ENCODE data around the gene TRIP4. TPM values are rescaled to one million over a fixed set of nuclear protein-coding genes. Genes with fewer than 3 reads are reported as not detected.

Gene TRIP4
- total and polyA plus RNA-seq, 4 donors: 6.3 to 10.7 (median 7.6) TPM

DNA sequence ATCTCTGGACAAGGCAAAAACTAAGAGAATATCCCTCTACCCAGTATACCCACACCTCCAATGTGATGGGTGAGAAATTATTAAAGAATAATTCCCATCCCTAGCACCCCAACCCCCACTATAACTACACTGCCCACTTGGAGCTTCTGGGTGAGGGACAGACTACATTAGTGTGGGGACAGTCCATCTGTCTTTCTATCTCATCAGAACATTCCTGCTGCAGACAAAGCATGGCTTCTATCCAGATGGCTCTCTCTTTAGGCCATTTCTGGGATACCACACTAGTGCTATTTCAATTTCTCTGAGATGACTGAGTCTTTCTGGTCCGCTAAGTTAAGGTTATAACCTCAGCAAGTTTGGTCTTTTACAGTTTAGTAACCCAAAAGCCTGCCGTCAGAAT lies 38.3 kb upstream of the TRIP4 start:
- no peaks in the 10 kb centered on the region for H3K9me3 ChIP-seq (ENCODE audit: control insufficient read depth in 4 of 4, low read length in 3 of 4)
- H3K27me3 ChIP-seq (ENCODE audit: control insufficient read depth in 4 of 4, insufficient read depth in 4 of 4, low read length in 3 of 4): no peaks in the 10 kb centered on the region
- no peaks in the 10 kb centered on the region for H3K36me3 ChIP-seq (ENCODE audit: control insufficient read depth in 4 of 4, insufficient read depth in 3 of 4, low read depth in 1 of 4, low read length in 3 of 4)
- DNase-seq (ENCODE audit: low spot score): no peak
- no peak overlapping the region for H3K4me3 ChIP-seq (ENCODE audit: low read depth in 1 of 3, low read length in 3 of 3)
- TF ChIP-seq, protein P1, sequence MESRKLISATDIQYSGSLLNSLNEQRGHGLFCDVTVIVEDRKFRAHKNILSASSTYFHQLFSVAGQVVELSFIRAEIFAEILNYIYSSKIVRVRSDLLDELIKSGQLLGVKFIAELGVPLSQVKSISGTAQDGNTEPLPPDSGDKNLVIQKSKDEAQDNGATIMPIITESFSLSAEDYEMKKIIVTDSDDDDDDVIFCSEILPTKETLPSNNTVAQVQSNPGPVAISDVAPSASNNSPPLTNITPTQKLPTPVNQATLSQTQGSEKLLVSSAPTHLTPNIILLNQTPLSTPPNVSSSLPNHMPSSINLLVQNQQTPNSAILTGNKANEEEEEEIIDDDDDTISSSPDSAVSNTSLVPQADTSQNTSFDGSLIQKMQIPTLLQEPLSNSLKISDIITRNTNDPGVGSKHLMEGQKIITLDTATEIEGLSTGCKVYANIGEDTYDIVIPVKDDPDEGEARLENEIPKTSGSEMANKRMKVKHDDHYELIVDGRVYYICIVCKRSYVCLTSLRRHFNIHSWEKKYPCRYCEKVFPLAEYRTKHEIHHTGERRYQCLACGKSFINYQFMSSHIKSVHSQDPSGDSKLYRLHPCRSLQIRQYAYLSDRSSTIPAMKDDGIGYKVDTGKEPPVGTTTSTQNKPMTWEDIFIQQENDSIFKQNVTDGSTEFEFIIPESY (IDR thresholded peaks at IDR 0.05): no peak
- TF ChIP-seq JUND (IDR thresholded peaks at IDR 0.05) (no peak), RXRA (IDR thresholded peaks at IDR 0.05) (no peak), RAD21 (IDR thresholded peaks at IDR 0.05) (no peak), SP1 (IDR thresholded peaks at IDR 0.05) (no peak), HNF4A (conservative IDR thresholded peaks at IDR 0.05) (no peak), YY1 (IDR thresholded peaks at IDR 0.05) (no peak), FOXA2 (IDR thresholded peaks at IDR 0.05) (no peak)
- TF ChIP-seq, protein P2, sequence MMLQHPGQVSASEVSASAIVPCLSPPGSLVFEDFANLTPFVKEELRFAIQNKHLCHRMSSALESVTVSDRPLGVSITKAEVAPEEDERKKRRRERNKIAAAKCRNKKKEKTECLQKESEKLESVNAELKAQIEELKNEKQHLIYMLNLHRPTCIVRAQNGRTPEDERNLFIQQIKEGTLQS (IDR thresholded peaks at IDR 0.05): no peak
- no peak overlapping the region for H3K27ac ChIP-seq (ENCODE audit: low read depth in 1 of 2, low read length in 2 of 2)
- H3K4me1 ChIP-seq (ENCODE audit: control insufficient read depth in 4 of 4, insufficient read depth in 4 of 4, low read length in 3 of 4): peaks cover 0 to 8% (median 2%) of the 10 kb centered on the region in 4 donors
- no peak overlapping the region for H3K9ac ChIP-seq (ENCODE audit: low read depth in 1 of 2, low read length in 2 of 2)
- WGBS: 96% methylated on average over 2 of the region's 2 CpGs

DNA sequence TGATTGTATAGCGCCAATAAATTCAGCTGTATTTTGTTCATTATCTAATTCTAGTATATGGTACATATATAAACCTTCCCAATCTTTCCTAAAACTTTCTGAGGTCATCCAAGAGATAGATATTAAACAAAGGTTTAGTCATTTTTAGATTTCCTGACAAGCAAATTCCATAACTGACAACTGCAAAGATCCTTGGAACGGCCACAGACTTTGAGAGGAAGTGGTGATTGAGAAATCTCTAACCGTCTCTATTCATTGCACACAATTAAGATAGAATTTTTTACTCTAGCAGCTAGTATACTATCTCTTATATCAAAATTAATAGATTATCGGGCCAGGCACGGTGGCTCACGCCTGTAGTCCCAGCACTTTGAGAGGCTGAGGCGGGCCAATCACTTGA lies 36.4 kb upstream of the TRIP4 start:
- Histone ChIP-seq H3K9ac (ENCODE audit: low read depth in 1 of 2, low read length in 2 of 2) (no peak overlapping the region), H3K27ac (ENCODE audit: low read depth in 1 of 2, low read length in 2 of 2) (no peak overlapping the region), H3K9me3 (ENCODE audit: control insufficient read depth in 4 of 4, low read length in 3 of 4) (no peaks in the 10 kb centered on the region), H3K4me1 (ENCODE audit: control insufficient read depth in 4 of 4, insufficient read depth in 4 of 4, low read length in 3 of 4) (peaks cover 1 to 9% (median 6%) of the 10 kb centered on the region in 4 donors), H3K36me3 (ENCODE audit: control insufficient read depth in 4 of 4, insufficient read depth in 3 of 4, low read depth in 1 of 4, low read length in 3 of 4) (no peaks in the 10 kb centered on the region), H3K4me3 (ENCODE audit: low read depth in 1 of 3, low read length in 3 of 3) (no peak overlapping the region), H3K27me3 (ENCODE audit: control insufficient read depth in 4 of 4, insufficient read depth in 4 of 4, low read length in 3 of 4) (no peaks in the 10 kb centered on the region)
- no peak for TF ChIP-seq RXRA (IDR thresholded peaks at IDR 0.05)
- TF ChIP-seq RAD21 (IDR thresholded peaks at IDR 0.05): no peak
- TF ChIP-seq, protein P3, sequence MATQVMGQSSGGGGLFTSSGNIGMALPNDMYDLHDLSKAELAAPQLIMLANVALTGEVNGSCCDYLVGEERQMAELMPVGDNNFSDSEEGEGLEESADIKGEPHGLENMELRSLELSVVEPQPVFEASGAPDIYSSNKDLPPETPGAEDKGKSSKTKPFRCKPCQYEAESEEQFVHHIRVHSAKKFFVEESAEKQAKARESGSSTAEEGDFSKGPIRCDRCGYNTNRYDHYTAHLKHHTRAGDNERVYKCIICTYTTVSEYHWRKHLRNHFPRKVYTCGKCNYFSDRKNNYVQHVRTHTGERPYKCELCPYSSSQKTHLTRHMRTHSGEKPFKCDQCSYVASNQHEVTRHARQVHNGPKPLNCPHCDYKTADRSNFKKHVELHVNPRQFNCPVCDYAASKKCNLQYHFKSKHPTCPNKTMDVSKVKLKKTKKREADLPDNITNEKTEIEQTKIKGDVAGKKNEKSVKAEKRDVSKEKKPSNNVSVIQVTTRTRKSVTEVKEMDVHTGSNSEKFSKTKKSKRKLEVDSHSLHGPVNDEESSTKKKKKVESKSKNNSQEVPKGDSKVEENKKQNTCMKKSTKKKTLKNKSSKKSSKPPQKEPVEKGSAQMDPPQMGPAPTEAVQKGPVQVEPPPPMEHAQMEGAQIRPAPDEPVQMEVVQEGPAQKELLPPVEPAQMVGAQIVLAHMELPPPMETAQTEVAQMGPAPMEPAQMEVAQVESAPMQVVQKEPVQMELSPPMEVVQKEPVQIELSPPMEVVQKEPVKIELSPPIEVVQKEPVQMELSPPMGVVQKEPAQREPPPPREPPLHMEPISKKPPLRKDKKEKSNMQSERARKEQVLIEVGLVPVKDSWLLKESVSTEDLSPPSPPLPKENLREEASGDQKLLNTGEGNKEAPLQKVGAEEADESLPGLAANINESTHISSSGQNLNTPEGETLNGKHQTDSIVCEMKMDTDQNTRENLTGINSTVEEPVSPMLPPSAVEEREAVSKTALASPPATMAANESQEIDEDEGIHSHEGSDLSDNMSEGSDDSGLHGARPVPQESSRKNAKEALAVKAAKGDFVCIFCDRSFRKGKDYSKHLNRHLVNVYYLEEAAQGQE (IDR thresholded peaks at IDR 0.05): no peak
- TF ChIP-seq, protein P2 (IDR thresholded peaks at IDR 0.05): no peak
- TF ChIP-seq, protein P1 (IDR thresholded peaks at IDR 0.05): no peak
- TF ChIP-seq, protein P4, sequence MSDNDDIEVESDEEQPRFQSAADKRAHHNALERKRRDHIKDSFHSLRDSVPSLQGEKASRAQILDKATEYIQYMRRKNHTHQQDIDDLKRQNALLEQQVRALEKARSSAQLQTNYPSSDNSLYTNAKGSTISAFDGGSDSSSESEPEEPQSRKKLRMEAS (IDR thresholded peaks at IDR 0.05): no peak
- TF ChIP-seq YY1 (IDR thresholded peaks at IDR 0.05): no peak
- TF ChIP-seq TAF1 (conservative IDR thresholded peaks at IDR 0.05): no peak
- TF ChIP-seq EGR1 (IDR thresholded peaks at IDR 0.05; ENCODE audit: low read depth in 2 of 2): no peak
- TF ChIP-seq JUND (IDR thresholded peaks at IDR 0.05): no peak
- no peak for TF ChIP-seq FOXA1 (IDR thresholded peaks at IDR 0.05)
- TF ChIP-seq, protein P5, sequence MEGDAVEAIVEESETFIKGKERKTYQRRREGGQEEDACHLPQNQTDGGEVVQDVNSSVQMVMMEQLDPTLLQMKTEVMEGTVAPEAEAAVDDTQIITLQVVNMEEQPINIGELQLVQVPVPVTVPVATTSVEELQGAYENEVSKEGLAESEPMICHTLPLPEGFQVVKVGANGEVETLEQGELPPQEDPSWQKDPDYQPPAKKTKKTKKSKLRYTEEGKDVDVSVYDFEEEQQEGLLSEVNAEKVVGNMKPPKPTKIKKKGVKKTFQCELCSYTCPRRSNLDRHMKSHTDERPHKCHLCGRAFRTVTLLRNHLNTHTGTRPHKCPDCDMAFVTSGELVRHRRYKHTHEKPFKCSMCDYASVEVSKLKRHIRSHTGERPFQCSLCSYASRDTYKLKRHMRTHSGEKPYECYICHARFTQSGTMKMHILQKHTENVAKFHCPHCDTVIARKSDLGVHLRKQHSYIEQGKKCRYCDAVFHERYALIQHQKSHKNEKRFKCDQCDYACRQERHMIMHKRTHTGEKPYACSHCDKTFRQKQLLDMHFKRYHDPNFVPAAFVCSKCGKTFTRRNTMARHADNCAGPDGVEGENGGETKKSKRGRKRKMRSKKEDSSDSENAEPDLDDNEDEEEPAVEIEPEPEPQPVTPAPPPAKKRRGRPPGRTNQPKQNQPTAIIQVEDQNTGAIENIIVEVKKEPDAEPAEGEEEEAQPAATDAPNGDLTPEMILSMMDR (IDR thresholded peaks at IDR 0.05; ENCODE audit: low read depth, low read length, missing input control): no peak
- 84% methylated on average over 7 of the region's 7 CpGs for whole genome bisulfite sequencing
- DNase-seq (ENCODE audit: low spot score): no peak
